A673 (cell line): ENCODE data around the gene ADAMTS12. TPM values are rescaled to one million over a fixed set of nuclear protein-coding genes. Genes with fewer than 3 reads are reported as not detected.
A peak's percentile ranks its signal among the peaks of the same experiment; 100 is the strongest.

Experiments used
- BruUV-seq: library from RNA; stranded (reverse); fragments of 400-500 nt; replicated peaks from 2 replicates; lab custom pipeline; 2021; lab: Mats Ljungman, UMichigan
- CTCF ChIA-PET: fragments of 300-600 bp; sonication (Branson Sonifier 250); formaldehyde crosslinking; loops from one replicate; lab custom pipeline; 2022; ENCODE audit warnings: antibody characterized with exemption; lab: Charles Lee
- POLR2A ChIA-PET: fragments of 300-600 bp; sonication (Branson Sonifier 250); formaldehyde crosslinking; loops from one replicate; lab custom pipeline; 2022; ENCODE audit warnings: antibody characterized with exemption; ENCODE audit not compliant: low non-redundant PET; lab: Charles Lee
- DNase-seq: peaks from one replicate; pipeline ENCODE4 v3.0.0-alpha.2; 2015; ENCODE audit warnings: low spot score
- H3K27ac ChIP-seq: fragments of 200-600 bp; sonication (generic); 2 replicates; pipeline ENCODE4 v1.5.1; 2016; ENCODE audit warnings: mixed run types, low read depth, mild to moderate bottlenecking, mixed read lengths, antibody characterized with exemption, low read length; ENCODE audit not compliant: poor library complexity, severe bottlenecking
- H3K27me3 ChIP-seq: fragments of 200-600 bp; sonication (generic); replicated peaks from 2 replicates; pipeline ENCODE4 v1.6.1; 2017; ENCODE audit warnings: mixed run types, low read depth, mild to moderate bottlenecking, mixed read lengths, antibody characterized with exemption, low read length; ENCODE audit not compliant: insufficient read depth, poor library complexity
- H3K36me3 ChIP-seq: fragments of 200-600 bp; sonication (generic); 2 replicates; pipeline ENCODE4 v1.6.1; 2016; ENCODE audit warnings: mixed run types, mild to moderate bottlenecking, mixed read lengths, antibody characterized with exemption, low read length; ENCODE audit not compliant: insufficient read depth, poor library complexity, severe bottlenecking
- H3K4me1 ChIP-seq: fragments of 200-600 bp; sonication (generic); 2 replicates; pipeline ENCODE4 v1.6.1; 2017; ENCODE audit warnings: mixed run types, mild to moderate bottlenecking, mixed read lengths, antibody characterized with exemption, low read length; ENCODE audit not compliant: insufficient read depth, poor library complexity, severe bottlenecking
- H3K4me3 ChIP-seq: fragments of 200-600 bp; sonication (generic); 2 replicates; pipeline ENCODE4 v1.5.1; 2016; ENCODE audit warnings: low read depth, mixed run types, mild to moderate bottlenecking, mixed read lengths, low read length; ENCODE audit not compliant: poor library complexity, severe bottlenecking
- H3K9me3 ChIP-seq: fragments of 200-600 bp; sonication (generic); 2 replicates; pipeline ENCODE4 v1.6.1; 2016; ENCODE audit warnings: mixed run types, low read depth, mild to moderate bottlenecking, mixed read lengths, antibody characterized with exemption, low read length; ENCODE audit not compliant: poor library complexity, severe bottlenecking
- CTCF ChIP-seq: fragments of 300-800, 200-600 bp; sonication (generic); conservative IDR thresholded peaks from 2 replicates; pipeline ENCODE4 v1.5.1; 2017; ENCODE audit warnings: low read depth, mild to moderate bottlenecking, antibody characterized with exemption, low read length, moderate library complexity, mixed read lengths
- EZH2 ChIP-seq: fragments of 200-600 bp; sonication (generic); IDR thresholded peaks from 2 replicates; pipeline ENCODE4 v1.6.1; 2017; ENCODE audit warnings: borderline replicate concordance, low read depth, mild to moderate bottlenecking, mixed read lengths, antibody characterized with exemption, low read length; ENCODE audit not compliant: poor library complexity, severe bottlenecking
- intact Hi-C: fragments of 100-400 bp; cut with micrococcal nuclease; formaldehyde crosslinking; loops from one replicate; pipeline ENCODE4 v1.10.0; 2022; ENCODE audit not compliant: unreplicated experiment
- total RNA-seq: library from RNA; stranded (reverse); gene quantifications from 2 replicates; pipeline ENCODE4 v1.2.3, GENCODE V29; 2021

Gene ADAMTS12
- total RNA-seq, 1 experiment from 2014 or later: 0.84 TPM

- POLR2A ChIA-PET: no interaction called here
- DNase-seq: no peak
- no peaks in the 10 kb centered on the region for H3K27me3 ChIP-seq
- no peak overlapping the region for H3K4me3 ChIP-seq
- H3K36me3 ChIP-seq: no peaks in the 10 kb centered on the region
- no TSS peak for BruUV-seq
- TF ChIP-seq CTCF (peak; percentile 25; the same call in 1 of the 2 replicates), EZH2 (no peak)
- no peaks in the 10 kb centered on the region for H3K9me3 ChIP-seq
- CTCF ChIA-PET: no interaction called here
- no peak overlapping the region for H3K27ac ChIP-seq
- H3K4me1 ChIP-seq: peaks cover 19% of the 10 kb centered on the region
- intact Hi-C loops: no loop called here
Measured at GRCh38 chr5:33530183-33531036, 361.4 kb downstream of the ADAMTS12 start.

GRCh38 chr5:33527696-33528095 lies 364.1 kb downstream of the ADAMTS12 start:
- no peaks in the 10 kb centered on the region for H3K27me3 ChIP-seq
- no peak overlapping the region for H3K27ac ChIP-seq
- CTCF ChIA-PET: no interaction called here
- POLR2A ChIA-PET: no interaction called here
- BruUV-seq: no TSS peak
- TF ChIP-seq CTCF: no peak
- TF ChIP-seq EZH2: no peak
- H3K4me3 ChIP-seq: no peak overlapping the region
- intact Hi-C loops: no loop called here
- no peaks in the 10 kb centered on the region for H3K36me3 ChIP-seq
- H3K9me3 ChIP-seq: no peaks in the 10 kb centered on the region
- H3K4me1 ChIP-seq: peaks cover 19% of the 10 kb centered on the region
- no peak for DNase-seq

- CTCF ChIA-PET: no interaction called here
- POLR2A ChIA-PET: no interaction called here
- Histone ChIP-seq H3K27ac (no peak overlapping the region), H3K4me3 (no peak overlapping the region), H3K4me1 (peaks cover 19% of the 10 kb centered on the region), H3K9me3 (no peaks in the 10 kb centered on the region), H3K36me3 (no peaks in the 10 kb centered on the region), H3K27me3 (no peaks in the 10 kb centered on the region)
- TF ChIP-seq CTCF (no peak), EZH2 (no peak)
- no peak for DNase-seq
- intact Hi-C loops: no loop called here
- BruUV-seq: no TSS peak
Measured at GRCh38 chr5:33526755-33527154, 365.0 kb downstream of the ADAMTS12 start.
